Right renal pelvis (tissue), 4 donors: Measurements from ENCODE around the gene CETP. TPM values are rescaled to one million over a fixed set of nuclear protein-coding genes. Genes with fewer than 3 reads are reported as not detected.
A peak's percentile ranks its signal among the peaks of the same experiment; 100 is the strongest.
"Not testable (repeated sequence)": the region's sequence is repeated elsewhere in the genome, so short reads cannot be mapped to it uniquely, and the experiment has no call there.

ENCODE experiments used
- DNase-seq, 4 donors: peaks; one replicate each; pipeline ENCODE4 v3.0.0-alpha.2; 2013; ENCODE audit warnings: low read depth in 4 of 4, low spot score in 3 of 4, missing footprints in 1 of 4
- polyA plus RNA-seq, 4 donors: library from polyadenylated mRNA; unstranded; fragments of 120-200 nt; gene quantifications; one replicate each; pipeline ENCODE4 v1.2.1, GENCODE V29; 2013; ENCODE audit not compliant: insufficient read length in 4 of 4

Gene CETP
- polyA plus RNA-seq, 4 donors, result 11.6 to 16.4 (median 12.9) TPM

DNA sequence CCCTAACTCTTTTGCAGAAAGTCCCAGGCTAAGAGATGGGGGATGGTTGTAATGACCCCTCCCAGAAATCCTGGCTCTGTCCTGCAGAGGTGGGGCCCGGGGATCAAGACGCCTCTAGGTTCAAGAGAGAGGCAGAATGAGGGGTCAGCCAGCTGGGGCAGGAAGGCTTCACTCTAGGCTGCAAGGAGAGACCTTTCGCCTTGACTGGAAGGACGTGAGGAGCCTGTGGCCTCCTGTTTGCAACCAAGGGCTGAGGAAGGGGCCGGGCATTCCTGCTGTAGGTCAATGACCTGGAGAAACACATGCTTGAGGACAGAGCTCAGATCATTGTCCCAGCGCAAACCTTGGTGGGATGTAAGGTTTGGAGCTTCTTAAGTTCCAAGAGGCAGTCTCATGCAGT is 8.7 kb upstream of the CETP start:
- no peak for DNase-seq

DNA sequence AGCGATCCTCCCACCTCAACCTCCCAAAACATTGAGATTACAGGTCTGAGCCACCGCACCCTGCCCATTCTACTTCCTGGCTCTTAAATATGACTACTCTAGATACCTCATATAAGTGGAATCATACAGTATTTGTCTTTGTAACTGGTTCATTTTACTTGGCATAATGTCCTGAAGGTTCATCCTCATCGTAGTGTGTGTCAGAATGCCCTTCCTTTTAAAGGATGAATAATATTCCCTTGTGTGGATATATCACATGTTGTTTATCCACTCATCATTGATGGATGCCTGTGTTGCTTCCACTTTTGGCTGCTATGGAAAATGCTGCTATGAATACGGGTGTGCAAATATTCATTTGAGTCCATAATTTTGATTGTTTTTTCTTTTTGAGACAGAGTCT is 5.7 kb upstream of the CETP start:
- no peak for DNase-seq

DNA sequence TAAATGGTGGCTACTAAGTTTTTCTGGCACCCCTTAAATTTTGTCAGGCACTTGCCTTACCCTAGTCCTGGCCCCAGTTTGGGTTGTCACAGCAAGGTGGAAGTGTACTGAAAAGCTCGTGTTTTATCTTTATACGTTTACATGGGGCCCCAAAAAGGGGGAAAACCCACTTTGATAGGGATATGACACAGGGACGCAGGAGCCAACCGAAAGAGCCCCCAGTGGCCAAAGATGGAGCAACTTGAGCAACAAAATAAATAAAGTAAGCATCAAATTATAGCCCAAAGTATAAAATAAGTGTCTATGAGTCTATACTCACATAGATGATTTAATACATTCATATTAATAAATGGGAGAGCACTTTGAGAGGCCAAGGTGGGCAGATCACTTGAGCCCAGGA is 5.0 kb upstream of the CETP start:
- no peak for DNase-seq

DNA sequence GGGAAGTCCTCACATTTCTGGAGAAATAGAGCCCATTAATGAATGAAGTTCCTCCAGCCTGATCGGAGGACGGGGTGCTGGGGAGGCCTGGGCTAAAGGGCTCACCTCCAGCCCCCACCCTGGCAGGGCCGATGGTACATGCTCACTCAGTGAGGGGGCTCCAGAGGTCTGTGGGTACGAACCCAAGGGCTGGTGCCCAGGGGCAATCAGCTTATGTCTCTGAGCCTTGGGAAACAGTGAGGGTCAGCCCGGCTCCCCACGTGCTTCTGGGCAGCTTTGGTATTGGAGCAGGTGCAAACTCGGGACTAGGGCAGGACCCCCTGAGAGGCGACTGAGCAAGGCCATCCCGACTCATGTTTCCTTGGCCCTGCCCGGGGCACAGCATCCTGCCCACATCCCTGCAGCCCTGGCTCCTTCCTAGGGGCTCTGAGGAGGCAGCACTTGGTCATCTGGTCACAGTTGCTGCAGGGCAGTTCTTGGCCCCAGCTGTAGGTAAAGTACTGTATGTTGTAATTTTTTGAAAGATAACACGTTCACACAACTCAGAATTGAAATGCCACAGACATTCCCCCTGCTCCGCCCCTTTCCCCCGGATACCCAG is 969 bp upstream of the CETP start:
- DNase-seq, result no peak

DNA sequence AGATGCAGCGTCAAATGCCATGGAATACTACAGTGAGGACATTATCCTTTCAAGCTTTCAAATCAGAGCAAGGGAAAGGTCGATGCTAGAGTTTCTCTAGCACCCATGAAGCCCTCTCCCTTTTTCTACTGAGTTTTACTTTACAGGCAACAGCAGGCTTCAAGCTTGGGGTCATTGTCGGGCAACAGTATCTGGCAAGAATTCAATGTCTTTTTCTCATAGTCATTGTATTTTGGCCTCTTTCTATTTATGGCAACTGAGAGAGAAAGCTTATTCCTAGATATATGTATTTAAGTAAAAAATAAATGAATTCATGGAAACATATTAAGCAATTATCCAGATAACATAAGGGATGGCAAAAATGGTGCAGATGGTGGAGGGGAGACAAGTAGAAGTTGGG is 364 bp upstream of the CETP start:
- no peak for DNase-seq

DNA sequence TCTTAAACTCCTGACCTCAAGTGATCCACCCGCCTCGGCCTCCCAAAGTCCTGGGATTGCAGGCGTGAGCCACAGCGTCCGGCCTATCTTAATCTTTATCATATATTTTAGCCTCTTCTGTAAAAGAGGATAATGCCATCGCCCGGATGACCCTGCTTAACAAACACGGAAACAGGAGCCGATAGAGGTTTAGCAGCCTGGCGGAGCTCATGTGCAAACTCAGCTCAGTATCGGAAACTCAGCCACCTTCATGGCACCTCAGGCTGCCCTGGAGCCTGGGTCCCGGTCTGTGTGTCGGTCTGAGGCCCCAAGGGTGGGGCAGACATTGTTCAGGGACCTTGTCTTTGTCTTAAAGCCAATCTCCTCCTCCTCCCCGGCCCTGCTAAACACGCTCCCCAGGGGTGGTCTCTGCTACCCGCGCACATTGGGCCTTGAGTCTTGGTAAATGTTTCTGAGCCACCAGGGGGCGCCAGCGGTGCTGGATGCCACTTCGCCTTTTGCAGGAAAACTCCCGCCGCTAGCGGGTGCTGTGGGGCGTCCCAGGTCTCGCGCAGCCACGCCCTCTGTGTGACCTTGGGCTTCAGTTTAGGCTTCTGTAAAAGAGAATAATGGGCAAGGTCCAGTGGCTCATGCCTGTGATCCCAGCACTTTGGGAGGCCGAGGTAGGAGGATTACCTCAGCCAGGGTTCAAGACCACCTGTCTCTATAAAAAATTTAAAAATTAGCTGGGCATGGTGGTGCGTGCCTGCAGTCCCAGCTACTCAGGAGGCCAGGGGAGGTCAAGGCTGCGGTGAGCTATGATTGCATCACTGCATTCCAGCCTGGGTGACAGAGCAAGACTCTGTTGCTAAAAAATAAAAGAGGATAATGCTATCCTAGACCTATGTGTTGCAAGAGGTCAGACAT is 2.7 kb downstream of the CETP start:
- DNase-seq, result peak; percentile 36 to 58 (median 51)

DNA sequence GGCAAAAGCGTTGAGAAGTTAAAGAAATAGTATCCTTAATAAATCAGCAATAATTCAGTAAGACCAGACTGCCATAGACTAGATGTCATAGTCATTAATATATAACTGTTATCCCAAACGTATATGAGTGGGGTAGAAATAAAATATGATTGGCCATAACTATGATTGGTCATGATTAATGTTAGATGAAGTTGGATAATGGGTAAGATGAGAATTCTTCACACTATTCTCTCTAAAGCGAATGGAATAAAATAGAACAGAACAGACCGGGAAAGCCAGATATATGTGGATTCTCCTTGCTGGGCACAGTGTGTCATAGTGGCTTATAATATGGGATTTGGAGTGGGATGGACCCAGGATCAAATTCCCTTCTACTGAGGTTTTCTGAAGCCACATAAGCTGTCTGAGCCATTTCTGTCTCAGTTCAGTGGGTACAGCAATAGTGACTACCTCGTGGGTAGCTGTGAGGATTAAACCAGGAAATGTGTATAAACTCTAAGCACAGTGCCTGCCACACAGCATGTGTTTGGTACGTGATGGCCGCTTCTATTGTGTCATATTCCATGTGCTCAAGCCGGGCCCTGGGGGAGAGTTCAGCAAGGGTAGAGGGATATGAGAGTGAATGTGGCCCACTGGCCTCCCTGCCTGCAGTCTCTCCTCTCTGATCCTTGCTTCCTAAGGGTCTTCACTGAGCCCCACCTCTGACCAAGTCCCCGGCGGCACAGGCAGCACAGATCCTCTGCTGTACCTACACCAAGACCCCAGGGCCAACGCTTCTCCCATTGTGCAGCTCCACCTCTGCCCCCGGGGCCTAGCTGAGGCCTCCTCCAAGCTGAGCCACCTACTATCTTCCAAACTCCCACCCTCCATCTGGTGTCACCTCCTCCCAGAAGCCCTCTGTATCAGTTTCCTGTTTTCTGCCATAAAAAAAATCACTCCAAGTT is 3.7 kb downstream of the CETP start:
- DNase-seq, result no peak

DNA sequence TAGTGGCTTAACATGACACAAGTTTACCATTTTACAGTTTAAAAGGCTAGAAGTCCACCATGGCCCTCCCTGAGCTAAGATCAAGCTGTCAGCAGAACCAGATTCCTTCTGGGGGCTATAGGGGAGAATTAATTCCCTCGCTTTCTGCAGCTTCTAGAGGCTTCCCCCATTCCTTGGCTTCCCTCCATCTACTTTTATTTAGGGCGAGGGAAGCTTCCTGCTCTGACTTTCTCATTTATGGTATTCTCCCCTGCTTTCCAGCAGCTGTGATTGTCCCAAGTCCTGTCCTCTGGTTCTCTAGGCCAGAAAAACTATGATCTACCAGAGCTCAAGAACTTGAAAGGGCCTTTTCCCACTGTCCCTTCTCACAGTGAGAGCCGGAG is 4.3 kb downstream of the CETP start:
- DNase-seq, result peak in 2 of 4 donors; percentile 44 to 53

DNA sequence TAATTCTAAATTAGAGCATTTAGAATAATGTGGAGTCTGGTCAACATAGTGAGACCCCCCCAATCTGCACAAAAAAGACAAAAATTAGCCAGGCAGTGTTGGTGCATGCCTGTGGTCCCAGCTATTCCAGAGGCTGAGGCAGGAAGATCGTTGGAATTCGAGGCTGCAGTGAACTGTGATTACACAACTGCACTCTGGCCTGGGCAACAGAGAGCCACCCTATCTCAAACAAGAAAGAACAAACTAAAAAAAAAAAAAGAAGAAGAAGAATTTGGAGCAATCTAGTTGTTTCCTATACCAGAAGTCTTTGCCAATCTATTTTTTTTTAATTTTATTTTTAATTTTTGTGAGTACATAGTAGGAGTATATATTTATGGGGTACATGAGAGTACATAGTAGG is 6.0 kb downstream of the CETP start:
- no peak for DNase-seq

DNA sequence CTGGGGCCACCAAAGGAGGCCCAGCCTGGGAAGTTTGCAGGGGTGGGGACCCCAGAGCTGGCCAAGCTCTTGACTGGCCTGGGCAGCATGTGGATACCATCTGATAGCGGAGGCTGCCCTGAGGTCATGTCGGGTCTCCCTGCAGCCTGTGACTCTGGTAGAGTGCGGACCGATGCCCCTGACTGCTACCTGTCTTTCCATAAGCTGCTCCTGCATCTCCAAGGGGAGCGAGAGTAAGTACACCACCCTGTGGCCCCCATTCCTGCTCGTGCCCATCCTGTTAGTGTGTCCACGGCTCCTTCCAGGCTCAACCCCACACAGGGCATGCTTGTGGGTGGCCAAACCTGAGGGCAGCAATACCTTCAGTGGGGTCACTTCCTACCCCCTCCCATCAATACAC is 8.0 kb downstream of the CETP start:
- DNase-seq, result no peak

DNA sequence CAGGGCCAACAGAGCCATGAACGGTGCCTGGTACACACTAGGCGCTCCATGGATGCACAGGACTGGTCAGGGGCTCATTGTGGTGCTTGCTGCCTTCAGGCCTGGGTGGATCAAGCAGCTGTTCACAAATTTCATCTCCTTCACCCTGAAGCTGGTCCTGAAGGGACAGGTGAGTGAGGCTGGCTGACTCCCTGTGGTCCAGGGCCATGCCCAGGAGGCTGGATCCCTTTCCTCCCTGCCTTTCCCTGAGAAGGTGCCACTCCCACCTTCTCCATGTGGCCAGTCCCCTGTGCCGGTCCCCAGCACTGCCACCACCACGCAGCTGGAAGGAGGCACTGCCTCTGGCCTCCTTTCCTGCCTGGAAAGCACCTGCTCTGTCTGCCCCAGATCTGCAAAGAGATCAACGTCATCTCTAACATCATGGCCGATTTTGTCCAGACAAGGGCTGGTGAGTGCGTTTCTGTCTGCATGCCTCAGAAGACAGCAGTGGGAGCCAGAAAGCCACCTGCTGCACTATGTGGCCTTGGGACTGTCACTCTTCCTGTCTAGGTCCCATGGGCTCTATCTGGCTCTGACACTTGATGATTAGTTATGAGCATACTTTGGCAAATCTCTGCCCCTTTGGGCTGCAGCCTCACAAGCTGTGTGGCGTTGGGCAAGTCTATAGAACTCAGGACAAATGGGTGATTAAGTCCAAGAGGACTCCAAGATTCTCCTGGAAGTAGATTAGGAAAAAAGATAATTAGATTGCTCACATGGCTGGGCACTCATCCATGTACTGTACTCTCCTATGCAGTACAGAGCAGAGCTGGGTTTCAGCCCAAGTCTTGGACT is 9.4 kb downstream of the CETP start:
- DNase-seq, result no peak

DNA sequence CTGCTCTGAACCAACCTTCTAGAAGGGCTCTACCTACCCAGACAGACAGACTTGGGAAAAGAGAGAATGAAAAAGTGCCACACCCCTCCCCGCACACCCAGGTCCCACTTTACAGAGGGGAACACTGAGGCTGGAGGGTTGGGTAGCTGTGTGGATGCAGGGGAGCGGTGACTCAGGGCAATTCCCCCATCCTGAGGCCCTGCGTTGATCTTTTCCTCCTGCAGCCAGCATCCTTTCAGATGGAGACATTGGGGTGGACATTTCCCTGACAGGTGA is 10.0 kb downstream of the CETP start:
- no peak for DNase-seq

DNA sequence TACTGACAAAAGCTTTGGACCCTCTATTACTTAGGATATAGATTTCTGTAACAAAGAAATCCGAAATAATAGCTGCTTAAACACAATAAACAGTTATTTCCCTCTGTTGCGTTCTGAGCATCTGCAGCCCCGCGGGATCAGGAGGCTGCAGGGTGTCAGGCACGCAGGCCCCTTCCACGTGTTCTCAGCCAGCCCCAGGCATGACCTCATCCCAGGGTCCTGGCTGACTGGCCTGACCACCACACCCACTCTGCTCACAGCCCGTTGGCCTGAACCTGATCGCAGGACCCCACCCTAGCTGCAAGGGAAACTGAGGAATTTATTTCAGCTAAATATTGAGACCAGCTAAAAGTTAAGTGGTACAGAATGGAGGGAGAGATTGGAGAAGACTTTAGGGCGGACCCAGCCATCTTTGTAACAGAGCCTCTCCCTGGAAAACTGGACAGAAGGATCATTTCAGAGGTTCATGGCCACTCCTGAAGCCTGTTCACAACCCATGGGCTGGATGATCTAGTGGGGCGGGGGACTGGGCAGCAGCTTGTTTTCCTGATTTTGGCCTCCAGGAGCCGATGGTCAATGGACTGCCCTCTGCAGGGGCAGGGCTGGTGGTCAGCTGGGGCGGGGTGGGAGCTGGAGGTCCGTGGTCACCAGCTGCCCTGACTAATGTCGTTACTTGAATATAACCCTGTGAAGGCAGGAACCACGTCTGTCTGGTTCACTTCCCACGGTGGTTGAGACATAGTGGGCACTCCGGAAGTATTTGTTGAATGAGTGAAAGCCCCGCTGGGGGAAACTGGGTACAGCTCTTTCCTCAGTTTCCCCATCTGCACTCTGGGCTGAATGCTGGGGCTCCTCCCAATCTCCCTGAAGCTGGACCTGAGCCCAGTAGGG is 10.9 kb downstream of the CETP start:
- DNase-seq, result no peak

DNA sequence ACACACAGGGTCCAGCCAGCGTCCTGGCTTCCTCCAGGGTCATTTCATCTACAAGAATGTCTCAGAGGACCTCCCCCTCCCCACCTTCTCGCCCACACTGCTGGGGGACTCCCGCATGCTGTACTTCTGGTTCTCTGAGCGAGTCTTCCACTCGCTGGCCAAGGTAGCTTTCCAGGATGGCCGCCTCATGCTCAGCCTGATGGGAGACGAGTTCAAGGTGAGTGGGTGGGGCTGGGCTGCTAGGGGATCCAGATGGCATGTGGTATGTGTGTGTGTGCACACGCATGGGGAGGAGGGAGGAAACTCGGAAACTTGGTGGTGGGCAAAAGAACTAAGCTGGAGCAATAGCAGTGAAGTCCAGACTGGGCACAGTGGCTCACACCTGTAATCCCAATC is 11.5 kb downstream of the CETP start:
- no peak for DNase-seq

DNA sequence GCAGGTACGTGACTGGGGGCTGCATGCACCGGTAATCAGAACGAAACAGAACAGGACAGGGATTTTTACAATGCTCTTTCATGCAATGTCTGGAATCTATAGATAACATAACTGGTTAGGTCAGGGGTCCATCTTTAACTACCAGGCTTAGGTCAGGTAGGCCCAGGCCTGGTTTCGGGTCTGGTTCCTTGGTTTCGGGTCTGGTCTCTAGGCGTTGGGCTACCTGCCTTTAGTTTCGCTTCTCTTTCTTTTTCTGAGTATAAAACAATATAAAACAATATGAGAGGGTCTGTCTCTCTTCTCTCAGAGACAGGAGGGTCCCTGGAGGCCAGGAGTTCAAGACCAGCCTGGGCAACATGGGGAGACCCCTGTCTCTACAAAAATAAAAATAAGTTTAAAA is 12.1 kb downstream of the CETP start:
- DNase-seq, result not testable (repeated sequence)

DNA sequence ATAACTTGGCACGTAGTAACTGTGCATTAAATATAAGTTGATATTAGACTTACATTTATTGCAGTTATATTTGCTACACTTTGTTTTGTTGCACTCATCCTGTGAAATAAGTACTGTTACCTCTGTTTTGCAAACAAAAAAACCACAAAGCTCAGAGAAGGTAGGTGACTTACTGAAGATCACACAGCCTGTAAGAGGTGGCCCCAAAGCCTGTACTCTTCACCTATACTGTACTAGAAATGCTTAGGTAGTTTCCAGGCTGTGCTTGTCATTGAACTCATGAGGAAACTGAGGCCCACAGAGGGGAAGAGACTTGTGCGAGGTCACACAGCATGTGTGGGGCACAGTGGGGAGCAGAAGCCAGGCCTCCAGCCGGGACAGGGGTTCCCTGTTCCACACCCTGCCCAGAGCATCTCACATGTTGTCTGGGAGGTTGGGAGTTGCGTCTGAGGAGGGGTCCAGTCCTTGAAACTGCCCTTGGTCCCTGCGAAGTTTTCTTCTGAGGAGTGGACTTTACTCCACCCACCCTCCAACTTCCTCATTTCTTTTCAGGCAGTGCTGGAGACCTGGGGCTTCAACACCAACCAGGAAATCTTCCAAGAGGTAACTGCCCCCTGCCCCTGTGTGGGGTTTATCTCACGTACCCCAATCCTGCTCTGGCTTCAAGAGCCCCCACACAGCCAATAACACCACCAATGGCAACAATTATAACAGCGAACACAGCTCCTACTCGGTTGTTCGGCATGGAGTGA is 13.0 kb downstream of the CETP start:
- DNase-seq, result no peak

DNA sequence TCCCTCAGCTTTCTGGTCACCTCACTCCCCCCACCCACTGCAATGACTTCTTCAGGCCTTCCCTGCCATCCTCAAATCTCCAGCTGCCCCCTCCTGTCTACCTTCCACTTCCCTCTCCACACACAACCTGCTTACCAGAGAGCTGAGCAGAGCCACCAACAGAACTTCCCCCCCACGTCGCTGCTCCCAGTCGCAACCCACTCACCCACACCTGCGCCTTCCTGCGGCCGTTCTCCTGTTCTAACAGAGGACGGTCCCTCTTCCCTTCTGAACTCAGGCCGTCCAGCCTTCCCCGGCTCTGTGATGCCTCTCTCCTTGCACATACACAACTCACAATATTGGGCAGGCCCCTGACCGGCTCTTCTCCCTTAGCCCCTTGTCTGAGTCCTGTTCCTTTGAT is 14.0 kb downstream of the CETP start:
- DNase-seq, result no peak

DNA sequence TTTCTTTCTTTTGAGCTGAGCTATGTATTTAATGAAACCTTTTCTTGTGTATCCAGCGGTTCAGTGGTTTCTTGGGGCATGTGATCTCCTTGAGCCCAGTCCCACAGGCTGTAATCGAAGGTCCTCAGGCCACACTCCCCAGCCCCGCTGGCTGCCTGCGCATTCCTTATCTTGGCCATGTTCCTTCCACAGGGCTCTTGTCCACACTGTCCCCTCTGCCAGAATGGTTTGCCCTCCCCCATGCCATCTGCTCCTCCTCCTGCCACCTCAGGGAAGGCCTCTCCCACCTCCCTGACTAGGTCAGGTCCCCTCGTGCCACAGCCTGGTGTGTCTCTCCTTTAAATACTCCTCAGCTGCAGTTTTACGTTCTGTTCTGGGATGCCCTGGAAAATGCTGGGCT is 15.5 kb downstream of the CETP start:
- no peak for DNase-seq
